H1 (cell line): ENCODE results near the gene DLG4. TPM values are rescaled to one million over a fixed set of nuclear protein-coding genes. Genes with fewer than 3 reads are reported as not detected.

ENCODE experiments used
- CTCF ChIA-PET: fragments of 300-600 bp; sonication (Branson Sonifier 250); formaldehyde crosslinking; loops from one replicate; lab custom pipeline; 2021; ENCODE audit not compliant: partially characterized antibody; lab: Charles Lee
- POLR2A ChIA-PET: fragments of 300-600 bp; sonication (Branson Sonifier 250); formaldehyde crosslinking; loops from one replicate; lab custom pipeline; 2021; ENCODE audit warnings: inconsistent platforms; ENCODE audit not compliant: partially characterized antibody; lab: Charles Lee
- DNase-seq, 2 experiments: peaks; one replicate each; pipeline versions ENCODE4 v3.0.0 to v3.0.0-alpha.2; 2010 to 2022; ENCODE audit warnings: low spot score in 2 of 2, low read depth in 1 of 2, mixed read lengths in 1 of 2
- FAIRE-seq: peaks from 2 replicates; lab custom pipeline; 2011; peaks lifted over from hg19 to GRCh38; lab: Jason Lieb, UNC
- H2AFZ ChIP-seq: 2 replicates; pipeline ENCODE4 v1.8.1; 2012; ENCODE audit warnings: low read length, inconsistent platforms
- H2AK5ac ChIP-seq: 2 replicates; pipeline ENCODE4 v1.6.1; 2013; ENCODE audit warnings: low read depth, low read length
- H2BK120ac ChIP-seq: replicated peaks from 2 replicates; pipeline ENCODE3; 2013; ENCODE audit warnings: low read depth, low read length, inconsistent platforms
- H2BK12ac ChIP-seq: 2 replicates; pipeline ENCODE4 v1.6.1; 2013; ENCODE audit warnings: low read depth, low read length
- H2BK15ac ChIP-seq: 2 replicates; pipeline ENCODE4 v1.6.1; 2013; ENCODE audit warnings: low read length
- H2BK20ac ChIP-seq: 2 replicates; pipeline ENCODE4 v1.6.1; 2013; ENCODE audit warnings: low read length
- H2BK5ac ChIP-seq: 2 replicates; pipeline ENCODE4 v1.6.1; 2013; ENCODE audit warnings: low read depth, low read length
- H3K14ac ChIP-seq: 2 replicates; pipeline ENCODE4 v1.6.1; 2013; ENCODE audit warnings: inconsistent platforms; ENCODE audit not compliant: insufficient read length
- H3K18ac ChIP-seq: 2 replicates; pipeline ENCODE4 v1.6.1; 2013; ENCODE audit warnings: low read length; ENCODE audit errors: extremely low read depth
- H3K23ac ChIP-seq: 2 replicates; pipeline ENCODE4 v1.6.1; 2013; ENCODE audit warnings: inconsistent platforms; ENCODE audit not compliant: insufficient read length
- H3K23me2 ChIP-seq: 2 replicates; pipeline ENCODE4 v1.6.1; 2013; ENCODE audit warnings: low read depth, low read length
- H3K27ac ChIP-seq: 2 replicates; pipeline ENCODE4 v1.6.1; 2011; ENCODE audit warnings: low read depth, low read length, inconsistent platforms
- H3K27me3 ChIP-seq, 4 experiments: replicated peaks in 1 of 4; 1 replicate in 1 of 4; 2 replicates in 3 of 4; pipeline versions ENCODE4 v1.6.1 to v1.8.1; 2011 to 2013; ENCODE audit warnings: low read length in 3 of 4, mild to moderate bottlenecking in 3 of 4, inconsistent platforms in 2 of 4, mixed read lengths in 2 of 4, moderate library complexity in 1 of 4; ENCODE audit not compliant: control insufficient read depth in 3 of 4, insufficient read depth in 3 of 4; ENCODE audit errors: extremely low read depth in 1 of 4
- H3K36me3 ChIP-seq, 4 experiments: 2 replicates each; pipeline versions ENCODE4 v1.6.1 to v1.8.1; 2011 to 2013; ENCODE audit warnings: mild to moderate bottlenecking in 4 of 4, low read length in 3 of 4, moderate library complexity in 2 of 4, control low read depth in 1 of 4, inconsistent platforms in 1 of 4; ENCODE audit not compliant: insufficient read depth in 4 of 4, control insufficient read depth in 2 of 4
- H3K4ac ChIP-seq: replicated peaks from 2 replicates; pipeline ENCODE3; 2013; ENCODE audit warnings: low read length, low read depth, mixed read lengths, inconsistent platforms; ENCODE audit not compliant: insufficient read length
- H3K4me1 ChIP-seq, 4 experiments: replicated peaks in 1 of 4; 1 replicate in 1 of 4; 2 replicates in 3 of 4; pipeline versions ENCODE4 v1.6.1 to v1.8.1; 2011 to 2013; ENCODE audit warnings: low read length in 3 of 4, inconsistent platforms in 2 of 4, mixed read lengths in 1 of 4; ENCODE audit not compliant: insufficient read depth in 4 of 4, control insufficient read depth in 3 of 4
- H3K4me2 ChIP-seq, 2 experiments: 2 replicates each; pipeline versions ENCODE4 v1.6.1 to v1.8.1; 2011 to 2013; ENCODE audit warnings: low read depth in 2 of 2, low read length in 2 of 2, control low read depth in 1 of 2, inconsistent platforms in 1 of 2, mild to moderate bottlenecking in 1 of 2; ENCODE audit not compliant: insufficient read depth in 1 of 2
- H3K4me3 ChIP-seq, 4 experiments: fragments of 200-600, 300-600 bp in 1 of 4; sonication (generic), shearing (Covaris generic), sonication (Bioruptor Twin) in 1 of 4; 2 replicates each; pipeline versions ENCODE4 v1.5.1 to v1.8.1; 2011 to 2016; ENCODE audit warnings: low read length in 4 of 4, low read depth in 3 of 4, control low read depth in 2 of 4, inconsistent platforms in 2 of 4, mild to moderate bottlenecking in 2 of 4, mixed read lengths in 1 of 4, moderate library complexity in 1 of 4; ENCODE audit not compliant: insufficient read depth in 2 of 4; ENCODE audit errors: extremely low read depth in 1 of 4
- H3K56ac ChIP-seq: replicated peaks from 2 replicates; pipeline ENCODE3; 2013; ENCODE audit warnings: low read depth, mild to moderate bottlenecking, mixed read lengths, low read length, inconsistent platforms; ENCODE audit not compliant: insufficient read length
- H3K79me1 ChIP-seq: 2 replicates; pipeline ENCODE4 v1.6.1; 2013; ENCODE audit warnings: low read depth, low read length, control low read depth
- H3K79me2 ChIP-seq, 2 experiments: 2 replicates each; pipeline versions ENCODE4 v1.6.1 to v1.8.1; 2012 to 2013; ENCODE audit warnings: low read length in 2 of 2, mild to moderate bottlenecking in 2 of 2, inconsistent platforms in 1 of 2; ENCODE audit not compliant: insufficient read depth in 2 of 2, control insufficient read depth in 1 of 2
- H3K9ac ChIP-seq, 4 experiments: replicated peaks in 1 of 4; 1 replicate in 1 of 4; 2 replicates in 3 of 4; pipeline versions ENCODE4 v1.6.1 to v1.8.1; 2011 to 2013; ENCODE audit warnings: low read depth in 3 of 4, low read length in 3 of 4, control low read depth in 2 of 4, mild to moderate bottlenecking in 2 of 4, moderate library complexity in 2 of 4, inconsistent platforms in 1 of 4; ENCODE audit errors: extremely low read depth in 1 of 4
- H3K9me3 ChIP-seq, 2 experiments: 2 replicates each; pipeline versions ENCODE4 v1.6.1 to v1.8.1; 2012 to 2013; ENCODE audit warnings: mild to moderate bottlenecking in 2 of 2, moderate library complexity in 2 of 2, control low read depth in 1 of 2, inconsistent platforms in 1 of 2, low read depth in 1 of 2, low read length in 1 of 2, mixed read lengths in 1 of 2; ENCODE audit not compliant: insufficient read depth in 2 of 2
- H4K20me1 ChIP-seq, 2 experiments: replicated peaks in 1 of 2; 2 replicates each; pipeline versions ENCODE3 to v1.8.1; 2011 to 2013; ENCODE audit warnings: inconsistent platforms in 2 of 2, low read length in 2 of 2, mild to moderate bottlenecking in 1 of 2; ENCODE audit not compliant: insufficient read depth in 2 of 2, control insufficient read depth in 1 of 2
- H4K5ac ChIP-seq: 2 replicates; pipeline ENCODE4 v1.6.1; 2013; ENCODE audit warnings: low read length, low read depth, mixed read lengths, inconsistent platforms; ENCODE audit not compliant: insufficient read length
- H4K8ac ChIP-seq: 2 replicates; pipeline ENCODE4 v1.8.0; 2013; ENCODE audit warnings: mild to moderate bottlenecking, moderate library complexity, low read length, inconsistent platforms; ENCODE audit not compliant: insufficient read depth; ENCODE audit errors: extremely low read depth
- H4K91ac ChIP-seq: replicated peaks from 2 replicates; pipeline ENCODE3; 2013; ENCODE audit warnings: low read length, mixed read lengths, inconsistent platforms; ENCODE audit not compliant: insufficient read length
- BRCA1 ChIP-seq: IDR thresholded peaks from 2 replicates; pipeline ENCODE4 v1.6.1; 2012; ENCODE audit warnings: low read depth, low read length, improper control_type of control experiment
- CBX8 ChIP-seq: fragments of 300-800, 300-1000 bp; sonication (generic); IDR thresholded peaks from 2 replicates; pipeline ENCODE4 v1.7.1; 2016; ENCODE audit warnings: low read depth, low read length, borderline replicate concordance
- CREB1 ChIP-seq: IDR thresholded peaks from 2 replicates; pipeline ENCODE4 v1.6.1; 2012; ENCODE audit warnings: inconsistent platforms
- NANOG ChIP-seq: IDR thresholded peaks from 2 replicates; pipeline ENCODE4 v1.6.1; 2011; ENCODE audit warnings: low read length, low read depth, mild to moderate bottlenecking, inconsistent platforms; ENCODE audit not compliant: insufficient read depth, poor library complexity, severe bottlenecking
- RAD21 ChIP-seq, 2 experiments: IDR thresholded peaks in 1 of 2; conservative IDR thresholded peaks in 1 of 2; 2 replicates each; pipeline ENCODE4 v1.6.1; 2011; ENCODE audit warnings: low read depth in 2 of 2, low read length in 2 of 2, improper control_type of control experiment in 1 of 2, inconsistent platforms in 1 of 2, mild to moderate bottlenecking in 1 of 2, moderate library complexity in 1 of 2
- RFX5 ChIP-seq: IDR thresholded peaks from 2 replicates; pipeline ENCODE4 v1.6.1; 2011; ENCODE audit warnings: low read depth, low read length, improper control_type of control experiment, borderline replicate concordance
- SIRT6 ChIP-seq: IDR thresholded peaks from one replicate; pipeline ENCODE4 v1.7.1; 2012; ENCODE audit warnings: low read length, inconsistent platforms
- SP4 ChIP-seq: IDR thresholded peaks from 2 replicates; pipeline ENCODE4 v1.6.1; 2012; ENCODE audit warnings: low read length, inconsistent platforms
- WGBS, 2 experiments: shearing (Covaris generic) in 1 of 2; methylation state at CpG; one replicate each; pipeline versions ENCODE4 v1.1.6 to v1.1.7; 2013 to 2015; ENCODE audit warnings: low lambda C conversion rate in 2 of 2, mixed read lengths in 2 of 2, inconsistent platforms in 1 of 2, low coverage in 1 of 2, missing lambda C conversion rate in 1 of 2; ENCODE audit not compliant: insufficient replicate concordance in 2 of 2, insufficient coverage in 1 of 2, insufficient read length in 1 of 2; ENCODE audit errors: extremely low coverage in 1 of 2, missing lambda C conversion rate in 1 of 2; 5-methylcytosine and 5-hydroxymethylcytosine counted together
- polyA plus RNA-seq, 7 experiments: library from polyadenylated mRNA; depleted of rRNA in 3 of 7; stranded (reverse) in 5 of 7; unstranded in 2 of 7; fragments of >200 nt in 5 of 7; fragments of 200-250 nt in 2 of 7; gene quantifications; 1 replicate in 5 of 7; 2 replicates in 1 of 7; 4 replicates in 1 of 7; pipeline versions ENCODE4 v1.2.1 to v1.2.3, GENCODE V29; 2011 to 2013; ENCODE audit warnings: missing spikeins in 2 of 7, mixed read lengths in 2 of 7
- total RNA-seq: library from RNA; stranded (reverse); fragmentation: NEBNext Ultra II Directional; extraction: Animal tissue kit (Norgen Biotek cat#: 25700); gene quantifications from 2 replicates; pipeline ENCODE4 v1.2.1, GENCODE V29; 2021

DLG4 gene
- total and polyA plus RNA-seq, 2 of the 8 experiments (the other 6 are each of a cell fraction or from before 2014, with no cell fraction given), result 18.9 to 45.9 TPM

GRCh38 chr17:7191069-7191468 is 28.6 kb downstream of the DLG4 start:
- H2AK5ac ChIP-seq, result no peak overlapping the region
- H2BK20ac ChIP-seq, result no peak overlapping the region
- H3K56ac ChIP-seq, result no peak overlapping the region
- H3K4ac ChIP-seq, result no peak overlapping the region
- H3K9me3 ChIP-seq, result no peaks in the 10 kb centered on the region
- no peak overlapping the region for H3K27ac ChIP-seq
- no peak overlapping the region for H3K4me3 ChIP-seq
- no peak overlapping the region for H4K91ac ChIP-seq
- H2BK5ac ChIP-seq, result no peak overlapping the region
- no peak overlapping the region for H4K5ac ChIP-seq
- H3K23ac ChIP-seq, result no peak overlapping the region
- H2AFZ ChIP-seq, result no peak overlapping the region
- no peak overlapping the region for H3K9ac ChIP-seq
- H2BK15ac ChIP-seq, result no peak overlapping the region
- no peak overlapping the region for H3K18ac ChIP-seq
- H3K79me2 ChIP-seq, result no peaks in the 10 kb centered on the region
- no peak for TF ChIP-seq NANOG
- TF ChIP-seq SP4, result no peak
- TF ChIP-seq RFX5, result no peak
- no peak for TF ChIP-seq RAD21 (IDR thresholded peaks at IDR 0.05 in 1 of 2, conservative IDR thresholded peaks at IDR 0.05 in 1 of 2; ENCODE audit: low read depth in 2 of 2, low read length in 2 of 2)
- TF ChIP-seq CBX8, result no peak
- TF ChIP-seq BRCA1, result no peak
- TF ChIP-seq SIRT6, result no peak
- TF ChIP-seq CREB1, result no peak
- H3K4me1 ChIP-seq, result no peaks in the 10 kb centered on the region
- no peak overlapping the region for H2BK12ac ChIP-seq
- H3K79me1 ChIP-seq, result no peaks in the 10 kb centered on the region
- H3K27me3 ChIP-seq, result no peaks in the 10 kb centered on the region
- peaks cover 5 to 14% of the 10 kb centered on the region in 2 experiments for H4K20me1 ChIP-seq
- DNase-seq (no peak), FAIRE-seq (no peak)
- H3K4me2 ChIP-seq, result no peak overlapping the region
- H2BK120ac ChIP-seq, result no peak overlapping the region
- H3K23me2 ChIP-seq, result no peaks in the 10 kb centered on the region
- H4K8ac ChIP-seq, result no peak overlapping the region
- H3K36me3 ChIP-seq, result peaks cover 12 to 28% (median 19%) of the 10 kb centered on the region in 4 experiments; a peak in 7 of 8 replicates
- no peak overlapping the region for H3K14ac ChIP-seq
- ChIA-PET CTCF (interaction anchor here (0.6 to 1.1 kb wide), 3 partner anchors 30 to 478 kb away, joined by 3 to 4 read pairs (median 3); no protein-coding TSS in a partner anchor), POLR2A (interaction anchor here (1.1 to 1.2 kb wide), 4 partner anchors 13 to 30 kb away, joined by 3 to 7 read pairs (median 4); no protein-coding TSS in a partner anchor)
- 91% methylated on average over 12 of the region's 12 CpGs; no CpG with 5 or more reads in 1 of the 2 experiments for WGBS, 2 experiments
